ENCODE data around the gene MYCN. TPM values are rescaled to one million over a fixed set of nuclear protein-coding genes. Genes with fewer than 3 reads are reported as not detected.

The MYCN gene
- total RNA-seq, 6 donors from 2014 or later: 0.20 to 0.67 (median 0.52) TPM; not detected in 3

DNA sequence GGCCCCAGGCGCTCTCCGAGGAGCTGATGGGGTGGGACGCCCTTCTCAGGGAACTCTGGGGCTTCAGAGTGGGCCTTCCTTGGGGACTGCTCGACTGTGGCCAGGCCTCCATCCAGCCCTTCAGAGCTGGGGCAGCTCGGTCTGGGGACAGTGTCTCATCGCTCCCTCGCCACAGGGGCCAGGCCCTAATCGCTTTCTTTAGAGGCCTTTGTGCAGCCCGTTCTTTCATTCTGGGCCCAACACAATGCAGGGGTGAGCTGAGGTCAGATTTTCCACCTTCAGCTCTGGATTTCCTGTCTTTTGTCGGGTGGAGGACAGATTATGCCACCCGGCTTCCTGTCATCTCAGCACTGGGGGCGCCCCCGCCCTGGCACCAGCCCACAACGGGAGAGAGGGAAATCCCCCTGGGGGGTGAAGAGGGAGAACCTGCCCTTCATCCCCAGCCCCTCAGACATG is 25.2 kb downstream of the MYCN start:
- ATAC-seq (ENCODE audit: low FRiP score in 2 of 2) (peak; percentile 42 to 43), DNase-seq (no peak)
- 59 to 69% methylated on average over 9 to 14 of the region's 14 CpGs for WGBS, 2 donors
- TF ChIP-seq POLR2AphosphoS5 (IDR thresholded peaks at IDR 0.05) (no peak), POLR2A (IDR thresholded peaks at IDR 0.05) (no peak), EP300 (IDR thresholded peaks at IDR 0.05) (no peak)
- TF ChIP-seq, protein P1, sequence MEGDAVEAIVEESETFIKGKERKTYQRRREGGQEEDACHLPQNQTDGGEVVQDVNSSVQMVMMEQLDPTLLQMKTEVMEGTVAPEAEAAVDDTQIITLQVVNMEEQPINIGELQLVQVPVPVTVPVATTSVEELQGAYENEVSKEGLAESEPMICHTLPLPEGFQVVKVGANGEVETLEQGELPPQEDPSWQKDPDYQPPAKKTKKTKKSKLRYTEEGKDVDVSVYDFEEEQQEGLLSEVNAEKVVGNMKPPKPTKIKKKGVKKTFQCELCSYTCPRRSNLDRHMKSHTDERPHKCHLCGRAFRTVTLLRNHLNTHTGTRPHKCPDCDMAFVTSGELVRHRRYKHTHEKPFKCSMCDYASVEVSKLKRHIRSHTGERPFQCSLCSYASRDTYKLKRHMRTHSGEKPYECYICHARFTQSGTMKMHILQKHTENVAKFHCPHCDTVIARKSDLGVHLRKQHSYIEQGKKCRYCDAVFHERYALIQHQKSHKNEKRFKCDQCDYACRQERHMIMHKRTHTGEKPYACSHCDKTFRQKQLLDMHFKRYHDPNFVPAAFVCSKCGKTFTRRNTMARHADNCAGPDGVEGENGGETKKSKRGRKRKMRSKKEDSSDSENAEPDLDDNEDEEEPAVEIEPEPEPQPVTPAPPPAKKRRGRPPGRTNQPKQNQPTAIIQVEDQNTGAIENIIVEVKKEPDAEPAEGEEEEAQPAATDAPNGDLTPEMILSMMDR (IDR thresholded peaks at IDR 0.05): no peak
- Histone ChIP-seq H3K27ac (no peak overlapping the region), H3K36me3 (no peaks in the 10 kb centered on the region), H3K4me1 (peaks cover 0 to 13% (median 8%) of the 10 kb centered on the region in 4 donors), H3K27me3 (no peaks in the 10 kb centered on the region), H3K9me3 (no peaks in the 10 kb centered on the region), H3K4me3 (no peak overlapping the region)

DNA sequence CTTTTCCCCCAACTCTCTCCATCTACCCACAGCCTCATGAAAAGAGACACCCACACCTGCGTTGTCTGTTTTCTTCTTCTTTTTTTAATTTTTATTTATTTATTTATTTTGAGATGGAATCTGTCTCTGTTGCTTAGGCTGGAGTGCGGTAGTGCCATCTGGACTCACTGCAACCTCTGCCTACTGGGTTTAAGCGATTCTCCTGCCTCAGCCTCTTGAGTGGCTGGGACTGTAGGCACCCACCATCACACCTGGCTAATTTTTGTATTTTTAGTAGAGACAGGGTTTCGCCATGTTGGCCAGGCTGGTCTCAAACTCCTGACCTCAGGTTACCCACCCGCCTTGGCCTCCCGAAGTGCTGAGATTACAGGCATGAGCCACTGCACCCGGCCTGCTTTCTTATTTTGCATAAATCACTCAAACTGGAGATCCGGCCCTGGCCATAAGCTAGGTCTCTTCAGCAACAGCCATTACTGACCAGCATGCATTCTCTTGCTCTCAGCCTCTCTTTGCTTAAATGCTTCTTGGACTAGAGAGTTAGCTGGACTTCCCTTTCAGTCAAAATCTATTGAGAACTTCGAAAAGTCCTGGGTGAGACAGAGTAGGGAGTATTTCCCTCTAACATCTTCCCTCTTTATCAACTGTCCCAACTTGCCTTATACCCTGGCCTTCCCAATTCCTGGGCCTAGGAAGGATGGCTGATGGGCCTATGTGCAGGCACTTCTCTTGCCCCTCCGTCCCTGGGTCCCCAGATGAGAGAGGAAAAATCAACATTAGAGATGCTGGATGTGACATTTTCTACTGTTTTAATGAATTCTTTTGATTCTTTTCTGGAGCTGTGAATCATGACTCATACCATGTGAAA is 27.3 kb downstream of the MYCN start:
- WGBS, 2 donors: 94 to 97% methylated on average over 10 of the region's 10 CpGs

DNA sequence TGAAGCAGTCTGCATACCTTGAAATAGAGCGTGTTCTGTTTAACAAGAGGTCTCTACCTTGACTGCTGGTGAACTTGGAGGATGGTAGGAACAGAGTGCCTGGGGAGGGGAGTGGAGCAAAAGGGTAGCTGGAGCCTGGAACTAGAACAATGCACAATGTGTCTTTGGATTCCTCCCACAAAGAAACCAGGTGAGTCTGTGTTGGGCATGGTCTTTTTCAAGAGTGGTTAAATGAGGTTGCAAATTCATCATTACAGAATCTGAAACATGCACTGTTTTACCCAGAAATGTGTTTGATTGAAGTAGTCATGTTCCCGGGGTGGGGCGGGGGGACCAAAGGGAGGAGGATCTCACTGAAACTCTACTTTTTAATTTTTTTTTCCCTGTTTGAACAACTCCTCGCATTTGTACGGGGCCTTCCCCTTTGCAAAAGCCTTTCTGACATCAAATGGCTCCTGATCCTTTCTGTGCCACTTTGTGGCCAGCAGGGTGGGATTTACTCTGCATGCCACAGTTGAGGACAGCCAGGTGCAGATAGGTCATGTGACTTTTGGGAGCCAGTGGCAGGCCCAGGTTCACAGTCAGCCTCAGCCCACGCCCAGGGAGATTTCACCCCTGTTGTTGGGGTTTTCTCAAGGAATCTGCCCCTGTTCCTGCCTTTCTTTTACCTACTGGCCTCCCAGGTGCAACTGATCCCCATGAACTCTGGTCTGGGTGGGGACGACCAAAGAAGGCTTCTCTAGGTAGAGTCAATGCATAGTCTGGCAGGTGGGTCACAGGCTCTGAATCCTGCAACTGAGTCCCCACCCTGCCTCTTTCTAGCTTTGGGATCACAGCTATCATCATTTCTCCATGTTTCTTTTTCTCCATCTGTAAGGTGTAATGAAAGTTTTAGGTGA is 28.2 kb downstream of the MYCN start:
- Histone ChIP-seq H3K9me3 (no peaks in the 10 kb centered on the region), H3K36me3 (no peaks in the 10 kb centered on the region), H3K4me1 (peaks cover 0 to 13% (median 8%) of the 10 kb centered on the region in 4 donors), H3K27ac (no peak overlapping the region), H3K27me3 (no peaks in the 10 kb centered on the region), H3K4me3 (no peak overlapping the region)
- 87 to 90% methylated on average over 7 of the region's 7 CpGs for WGBS, 2 donors
- ATAC-seq (ENCODE audit: low FRiP score in 2 of 2) (no peak), DNase-seq (no peak)
- no peak for TF ChIP-seq POLR2A (IDR thresholded peaks at IDR 0.05)
- no peak for TF ChIP-seq POLR2AphosphoS5 (IDR thresholded peaks at IDR 0.05)
- TF ChIP-seq, protein P1 (IDR thresholded peaks at IDR 0.05): no peak
- TF ChIP-seq EP300 (IDR thresholded peaks at IDR 0.05): no peak

More for the DNA sequence above, 27.3 kb downstream of the MYCN start:
- Histone ChIP-seq H3K27ac (no peak overlapping the region), H3K9me3 (no peaks in the 10 kb centered on the region), H3K27me3 (no peaks in the 10 kb centered on the region), H3K4me1 (peaks cover 0 to 13% (median 8%) of the 10 kb centered on the region in 4 donors), H3K4me3 (no peak overlapping the region), H3K36me3 (no peaks in the 10 kb centered on the region)
- ATAC-seq (ENCODE audit: low FRiP score in 2 of 2): no peak
- DNase-seq: no peak
- TF ChIP-seq, protein P1 (IDR thresholded peaks at IDR 0.05): no peak
- TF ChIP-seq POLR2A (IDR thresholded peaks at IDR 0.05) (no peak), EP300 (IDR thresholded peaks at IDR 0.05) (no peak), POLR2AphosphoS5 (IDR thresholded peaks at IDR 0.05) (no peak)

DNA sequence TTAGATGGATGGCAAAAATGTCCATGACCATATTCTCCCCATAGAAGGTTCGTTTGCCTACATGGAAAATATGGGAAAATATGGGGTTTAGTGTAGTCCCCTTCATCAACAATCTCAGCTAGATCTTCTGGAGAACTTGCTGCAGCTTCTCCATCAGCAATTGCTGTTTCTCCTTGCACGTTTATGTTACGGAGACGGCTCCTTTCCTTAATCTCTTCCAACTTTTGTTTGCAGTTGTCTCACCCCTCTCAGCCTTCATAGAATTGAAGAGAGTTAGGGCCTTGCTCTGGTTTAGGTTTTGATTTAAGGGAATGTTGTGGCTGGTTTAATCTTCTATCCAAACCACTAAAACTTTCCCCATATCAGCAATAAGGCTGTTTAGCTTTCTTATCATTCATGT is 28.9 kb downstream of the MYCN start:
- H3K27ac ChIP-seq: no peak overlapping the region
- WGBS, 2 donors: 80 to 84% methylated on average over 4 of the region's 4 CpGs
- ATAC-seq (ENCODE audit: low FRiP score in 2 of 2): no peak

More for the DNA sequence above, 28.9 kb downstream of the MYCN start:
- Histone ChIP-seq H3K4me3 (no peak overlapping the region), H3K4me1 (peaks cover 0 to 13% (median 8%) of the 10 kb centered on the region in 4 donors), H3K27me3 (no peaks in the 10 kb centered on the region), H3K36me3 (no peaks in the 10 kb centered on the region), H3K9me3 (no peaks in the 10 kb centered on the region)
- no peak for DNase-seq
- TF ChIP-seq, protein P1 (IDR thresholded peaks at IDR 0.05): no peak
- TF ChIP-seq POLR2A (IDR thresholded peaks at IDR 0.05): no peak
- TF ChIP-seq POLR2AphosphoS5 (IDR thresholded peaks at IDR 0.05): no peak
- no peak for TF ChIP-seq EP300 (IDR thresholded peaks at IDR 0.05)
